Activated CD4-positive, alpha-beta T cell treated with anti-CD3 and anti-CD28 coated beads, Interleukin-2, Interleukin-4, amounts not matched to agents 100 ng/mL and 50 ng/mL, durations not matched to agents 16 hours and 8 hours (primary cell): ENCODE results near the gene RASGRP3.
"Not testable (repeated sequence)": the region's sequence is repeated elsewhere in the genome, so short reads cannot be mapped to it uniquely, and the experiment has no call there.

Source experiments
- DNase-seq: peaks from one replicate; pipeline ENCODE4 v3.0.0-alpha.2; 2020; ENCODE audit warnings: low spot score

RASGRP3 gene

GRCh38 chr2:33457556-33458247, 18.7 kb upstream of the RASGRP3 start:
- no peak for DNase-seq

GRCh38 chr2:33458248-33458819, 18.1 kb upstream of the RASGRP3 start:
- no peak for DNase-seq

DNA sequence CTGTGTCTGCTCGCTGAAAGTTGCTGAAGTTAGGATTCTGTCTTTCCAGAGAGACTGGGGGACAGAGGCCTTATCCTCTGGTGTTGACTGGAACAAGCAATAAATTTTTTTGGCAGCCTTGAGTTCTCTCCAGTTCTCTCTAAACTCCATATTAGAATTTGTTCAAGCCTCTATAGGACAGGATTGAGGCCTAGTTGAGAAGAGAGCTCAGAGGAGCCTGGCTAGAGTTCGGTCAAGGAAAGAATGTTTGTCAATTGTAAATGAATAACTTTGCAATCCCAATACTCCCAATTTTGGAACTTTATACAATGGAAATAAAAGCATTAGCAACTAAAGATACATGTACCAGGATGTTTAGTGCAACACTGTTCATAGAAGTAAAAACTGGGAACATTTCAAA, 16.7 kb upstream of the RASGRP3 start:
- DNase-seq = no peak

DNA sequence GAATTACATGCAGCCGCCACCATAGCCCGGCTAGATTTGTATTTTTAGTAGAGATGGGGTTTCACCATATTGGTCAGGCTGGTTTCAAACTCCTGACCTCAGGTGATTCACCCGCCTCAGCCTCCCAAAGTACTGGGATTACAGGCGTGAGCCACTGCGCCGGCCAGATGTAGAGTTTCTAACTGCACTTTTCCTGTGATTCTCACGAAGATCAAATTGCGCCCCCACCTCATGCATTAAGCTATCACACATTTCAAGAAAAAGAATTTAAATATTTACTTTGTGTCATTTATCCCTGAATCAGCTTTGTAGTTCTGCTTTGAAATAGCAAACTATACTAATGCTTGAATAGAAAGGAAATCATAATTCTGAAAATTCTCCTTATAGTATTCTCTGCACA, 13.9 kb upstream of the RASGRP3 start:
- DNase-seq = not testable (repeated sequence)

GRCh38 chr2:33467413-33467812, 9.0 kb upstream of the RASGRP3 start:
- DNase-seq = no peak

- DNase-seq = no peak
These were observed 7.2 kb upstream of the RASGRP3 start for GRCh38 chr2:33469238-33469637.

DNA sequence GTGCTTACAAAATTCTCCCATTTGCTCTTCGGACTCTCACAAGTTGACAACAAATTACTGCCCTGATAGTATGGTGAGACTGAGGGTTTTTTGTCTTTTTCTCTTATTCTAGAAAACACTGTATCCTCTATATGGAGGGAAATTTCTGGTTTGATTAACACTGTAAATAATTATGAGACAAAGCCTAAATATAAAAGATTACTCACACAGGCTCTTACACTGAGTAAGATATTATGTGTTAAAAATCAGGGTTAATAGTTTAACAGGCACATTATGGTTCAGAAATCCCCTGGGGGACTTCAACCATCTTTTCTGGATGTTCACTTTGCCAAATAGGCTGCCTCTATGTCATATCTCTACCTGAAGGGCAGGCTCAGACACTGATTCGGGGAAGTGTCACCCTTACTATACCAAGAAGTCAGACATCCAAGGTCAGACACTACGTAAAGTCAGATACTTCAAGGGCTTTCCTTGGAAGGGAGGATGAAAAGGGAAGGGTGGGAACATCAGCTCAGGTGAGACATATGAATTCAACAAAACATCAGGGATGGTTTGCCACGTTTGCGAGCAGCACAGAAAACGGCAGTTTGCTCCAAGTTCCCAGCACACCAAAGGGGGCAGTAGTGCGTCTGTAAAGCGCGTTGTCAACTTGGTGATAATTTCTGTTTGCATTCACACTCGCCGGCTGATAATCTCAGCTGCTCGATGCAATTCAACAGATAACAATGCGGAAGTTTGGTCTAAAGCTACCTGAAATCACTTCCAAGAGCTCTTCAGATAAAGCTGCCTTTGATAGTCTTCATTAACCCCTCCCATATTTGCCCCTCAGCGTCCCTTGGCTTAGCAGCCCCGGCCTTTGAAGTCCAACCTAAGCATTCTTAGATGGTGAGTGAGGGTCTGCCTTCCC, 972 bp upstream of the RASGRP3 start:
- DNase-seq = peak; percentile 88

DNA sequence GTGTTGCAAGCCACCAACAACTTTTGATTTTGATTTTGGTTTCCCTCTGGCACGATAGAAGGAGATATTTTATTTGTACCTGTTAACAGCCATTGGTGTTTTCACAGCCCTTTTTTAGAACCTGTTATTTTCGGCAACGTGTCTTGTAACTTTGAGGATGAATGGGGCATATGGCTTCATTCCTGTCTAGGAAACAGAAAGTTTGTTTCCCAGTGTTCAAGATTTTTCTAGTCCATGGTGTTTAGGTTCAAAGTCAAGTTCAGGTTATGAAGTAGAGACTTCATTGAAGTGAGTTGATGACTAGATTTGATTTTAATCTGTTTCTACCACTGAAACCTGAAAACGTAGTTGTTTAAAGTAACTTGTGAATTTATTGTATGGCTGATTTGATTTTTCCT, 343 bp downstream of the RASGRP3 start:
- DNase-seq = no peak

GRCh38 chr2:33477473-33478468, 1.3 kb downstream of the RASGRP3 start:
- DNase-seq = peak; percentile 61

- DNase-seq = no peak
These were observed 2.7 kb downstream of the RASGRP3 start for GRCh38 chr2:33478968-33479731.

DNA sequence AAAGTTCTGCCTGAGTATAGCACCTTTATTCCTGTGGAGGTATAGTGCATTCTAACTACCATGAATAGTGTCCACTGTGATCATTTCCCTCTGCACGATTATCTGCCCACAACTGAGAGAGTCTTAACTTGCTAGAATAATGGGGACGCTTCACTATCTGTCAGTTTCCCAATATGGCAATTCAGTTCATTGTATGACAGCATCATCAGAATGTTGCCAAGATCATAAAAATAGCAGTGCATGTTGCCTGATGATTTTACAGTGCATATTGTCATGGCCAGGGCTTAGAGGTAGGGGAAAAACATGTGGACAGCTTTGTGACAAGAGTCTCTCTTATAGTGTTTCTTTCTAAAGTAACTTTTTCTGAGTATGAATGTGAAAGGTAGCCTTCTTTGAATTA, 6.1 kb downstream of the RASGRP3 start:
- no peak for DNase-seq

DNA sequence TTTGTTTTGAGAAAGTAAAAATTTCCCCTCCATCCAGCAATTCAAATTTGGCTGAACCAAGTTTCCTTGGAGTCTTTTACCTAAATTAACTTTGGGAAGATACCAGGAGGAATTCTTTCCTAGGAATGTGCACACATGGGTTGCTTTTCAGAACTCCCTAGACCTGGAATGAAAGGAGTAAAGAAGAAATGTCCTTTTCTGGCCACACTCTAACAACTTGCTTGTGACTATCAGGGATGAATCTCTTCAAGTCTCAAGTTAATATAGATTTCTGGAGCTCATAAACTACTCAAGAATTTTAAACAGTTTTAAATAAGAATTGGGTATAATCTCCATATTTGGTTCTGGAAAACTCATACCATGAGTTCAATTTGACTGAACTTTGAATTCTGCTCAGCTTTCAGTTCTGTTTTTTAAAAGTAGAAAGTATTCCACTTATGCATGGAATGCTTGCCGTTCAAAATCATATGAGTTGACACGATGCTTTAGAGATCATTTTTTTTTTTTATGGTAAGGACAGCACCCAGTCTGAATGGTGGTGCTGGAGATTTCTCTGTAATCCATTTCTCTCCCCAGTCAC, 7.7 kb downstream of the RASGRP3 start:
- DNase-seq = peak; percentile 40

GRCh38 chr2:33485051-33485450, 8.6 kb downstream of the RASGRP3 start:
- DNase-seq = no peak

DNA sequence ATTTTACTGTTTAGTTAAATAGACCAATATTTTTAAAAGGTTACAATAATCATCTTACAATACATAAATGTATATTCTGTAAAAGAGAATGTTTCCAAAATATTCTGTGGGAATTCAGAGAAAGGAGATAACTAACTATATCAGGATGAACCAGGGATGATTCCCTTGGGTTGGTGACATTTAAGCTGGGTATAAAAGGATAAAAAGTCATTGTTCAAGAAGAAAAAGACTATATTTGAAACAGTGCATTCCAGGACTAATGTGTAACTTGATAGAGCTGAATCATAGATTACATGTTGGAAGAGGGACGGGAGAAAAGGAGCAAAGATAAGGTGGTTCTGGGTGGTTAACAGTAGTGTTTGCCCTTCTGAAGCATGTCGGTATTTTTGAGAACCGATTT, 10.1 kb downstream of the RASGRP3 start:
- DNase-seq = no peak

DNA sequence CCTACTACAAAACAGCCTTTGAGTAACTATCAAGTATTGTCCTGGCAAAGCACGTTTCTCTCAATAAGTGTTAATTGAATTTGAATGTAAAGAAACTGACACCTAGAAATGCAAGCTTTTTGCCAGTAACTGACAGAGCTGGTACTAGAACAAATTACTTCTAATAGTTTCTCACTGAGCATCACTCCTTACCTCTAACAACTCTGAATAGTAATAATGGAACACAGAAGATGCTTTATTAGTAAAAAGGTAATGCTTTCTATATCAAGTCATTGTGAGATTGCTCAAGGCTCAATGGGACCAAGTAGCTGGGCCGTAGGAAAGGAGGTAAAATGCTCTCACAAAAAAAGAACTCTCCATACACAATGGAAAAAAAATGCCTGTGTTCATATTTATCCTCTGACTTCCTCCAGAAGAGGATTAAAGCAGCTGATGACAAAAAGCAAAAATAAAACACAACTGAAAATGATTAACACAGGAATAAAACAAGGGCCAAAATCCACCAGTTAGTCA, 11.8 kb downstream of the RASGRP3 start:
- DNase-seq = peak; percentile 58

DNA sequence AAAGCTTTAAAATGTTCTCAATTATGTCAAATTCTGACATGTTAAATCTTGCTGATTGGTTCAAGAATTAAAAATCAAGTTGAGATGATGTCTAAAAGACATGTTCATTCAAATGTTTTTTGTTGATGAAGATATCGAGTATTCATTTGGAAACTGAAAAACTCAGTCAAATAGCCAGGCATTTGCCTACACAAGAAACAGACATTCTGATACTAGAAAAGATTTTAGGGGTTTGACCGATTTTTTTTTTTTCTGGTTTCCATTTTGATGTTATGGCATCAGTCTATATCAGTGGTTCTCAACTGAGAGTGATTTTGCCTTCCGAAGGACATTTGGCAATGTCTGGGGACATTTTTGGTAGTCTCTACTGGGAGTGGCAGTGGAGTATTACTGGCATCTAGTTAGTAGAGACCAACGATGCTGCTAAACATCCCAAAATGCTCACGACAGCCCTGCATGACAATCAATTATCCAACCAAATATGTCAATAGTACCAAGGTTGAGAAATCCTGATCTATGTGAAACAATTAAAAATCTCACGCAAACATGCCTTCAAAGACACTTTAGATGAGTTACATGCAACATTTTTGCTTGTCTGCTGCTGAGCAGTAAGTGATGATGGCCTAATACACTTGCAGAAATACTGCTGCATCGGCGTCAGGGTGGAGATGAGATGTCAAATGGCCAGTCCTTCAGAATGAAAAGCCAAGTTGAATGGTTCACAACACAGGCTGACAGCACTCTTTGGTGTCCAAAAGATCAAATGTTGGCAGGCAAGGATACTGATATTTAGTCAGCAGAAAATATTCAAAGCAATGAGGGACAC, 12.5 kb downstream of the RASGRP3 start:
- DNase-seq = peak; percentile 72

DNA sequence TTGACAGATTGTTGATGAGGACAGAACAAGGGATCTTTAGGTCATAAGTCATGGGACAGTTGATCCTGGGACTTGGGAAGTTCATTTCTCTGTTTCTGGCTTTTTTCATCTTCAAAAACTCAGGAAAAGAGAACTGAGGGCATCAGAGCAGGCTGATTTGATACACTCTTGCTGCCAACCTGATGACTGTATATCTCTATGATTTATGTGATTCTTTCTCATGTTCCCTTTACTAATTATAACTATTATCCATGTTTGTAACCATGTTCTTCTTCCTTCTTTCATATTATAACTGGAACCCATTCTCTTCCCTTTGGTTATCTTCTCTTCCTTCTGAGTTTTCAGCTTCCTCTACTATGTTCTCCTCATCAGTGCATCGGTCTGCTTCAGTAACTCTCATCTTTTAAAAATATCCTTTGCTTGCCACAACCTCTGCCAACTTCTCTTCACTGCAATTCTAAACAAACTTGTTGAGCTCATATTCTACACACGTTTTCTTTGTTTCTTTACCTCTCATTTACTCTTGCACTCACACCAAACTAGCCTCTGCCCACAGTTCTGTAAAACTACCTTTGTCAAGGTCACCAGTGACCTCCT, 13.5 kb downstream of the RASGRP3 start:
- no peak for DNase-seq

DNA sequence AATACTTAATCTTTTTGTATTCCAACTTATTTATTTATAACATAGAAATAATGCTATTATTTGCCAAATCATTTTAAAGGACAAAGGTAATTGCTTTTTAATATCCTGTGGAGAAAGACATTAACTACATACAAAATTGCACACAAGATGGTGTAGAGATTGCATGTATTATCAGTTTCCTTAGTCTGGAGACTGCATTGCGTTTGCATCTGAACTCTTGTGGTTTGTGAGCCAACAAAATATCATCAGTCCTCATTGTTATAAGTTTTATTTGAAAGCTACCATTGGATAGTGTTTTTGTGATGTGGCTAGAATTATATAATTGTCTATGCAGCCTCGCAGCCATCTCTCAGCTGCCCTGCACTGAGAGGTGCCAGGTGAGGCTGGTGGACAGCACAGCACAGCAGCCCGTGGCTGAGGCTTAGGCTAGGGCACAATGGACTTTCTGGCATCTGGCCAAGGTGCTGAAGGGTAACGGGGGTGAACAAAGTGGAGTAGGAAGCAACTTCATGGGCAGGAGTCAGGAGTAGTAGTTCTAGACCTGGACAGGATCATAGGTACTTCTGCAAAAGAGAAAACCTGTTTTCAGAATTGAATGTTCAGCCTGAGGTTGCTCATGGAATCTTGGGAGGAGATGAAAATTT, 15.1 kb downstream of the RASGRP3 start:
- no peak for DNase-seq
